HepG2 (cell line): ENCODE data around the gene KREMEN1.

Source experiments
- ARHGAP35 ChIP-seq: sonication (generic); formaldehyde crosslinking; IDR thresholded peaks from 2 replicates; pipeline ENCODE4 v1.9.0; 2022; ENCODE audit warnings: mild to moderate bottlenecking, inconsistent platforms, moderate library complexity, missing genetic modification reagents, borderline replicate concordance
- CREB1 ChIP-seq, 2 experiments: fragments of 450-650 bp in 1 of 2; IDR thresholded peaks; 2 replicates each; pipeline ENCODE4 v1.6.1; 2016 to 2017; ENCODE audit warnings: control low read depth in 1 of 2, mild to moderate bottlenecking in 1 of 2, missing compliant biosample characterization in 1 of 2, missing genetic modification characterization in 1 of 2
- MIER2 ChIP-seq: IDR thresholded peaks from 2 replicates; pipeline ENCODE4 v1.6.1; 2016; ENCODE audit warnings: missing biosample characterization, missing genetic modification reagents
- POLR2A ChIP-seq, 2 experiments: IDR thresholded peaks; 2 replicates each; pipeline ENCODE4 v1.6.1; 2011; ENCODE audit warnings: low read depth in 2 of 2, low read length in 2 of 2, mild to moderate bottlenecking in 1 of 2, moderate library complexity in 1 of 2; ENCODE audit not compliant: insufficient read depth in 1 of 2
- ZNF180 ChIP-seq: sonication (generic); formaldehyde crosslinking; IDR thresholded peaks from 2 replicates; pipeline ENCODE4 v1.4.0; 2020; ENCODE audit warnings: low read depth, missing genetic modification reagents, borderline replicate concordance
- ZNF256 ChIP-seq: sonication (generic); formaldehyde crosslinking; conservative IDR thresholded peaks from 2 replicates; pipeline ENCODE4 v1.4.0; 2020; ENCODE audit warnings: missing genetic modification reagents
- TF ChIP-seq, protein P1 (sequence below): sonication (generic); formaldehyde crosslinking; IDR thresholded peaks from 2 replicates; pipeline ENCODE4 v1.5.0; 2020; ENCODE audit warnings: mild to moderate bottlenecking, missing genetic modification reagents, moderate library complexity
- TF ChIP-seq, protein P2 (sequence below): sonication (generic); formaldehyde crosslinking; IDR thresholded peaks from 2 replicates; pipeline ENCODE4 v1.4.0; 2020; ENCODE audit warnings: mild to moderate bottlenecking, missing genetic modification reagents

DNA sequence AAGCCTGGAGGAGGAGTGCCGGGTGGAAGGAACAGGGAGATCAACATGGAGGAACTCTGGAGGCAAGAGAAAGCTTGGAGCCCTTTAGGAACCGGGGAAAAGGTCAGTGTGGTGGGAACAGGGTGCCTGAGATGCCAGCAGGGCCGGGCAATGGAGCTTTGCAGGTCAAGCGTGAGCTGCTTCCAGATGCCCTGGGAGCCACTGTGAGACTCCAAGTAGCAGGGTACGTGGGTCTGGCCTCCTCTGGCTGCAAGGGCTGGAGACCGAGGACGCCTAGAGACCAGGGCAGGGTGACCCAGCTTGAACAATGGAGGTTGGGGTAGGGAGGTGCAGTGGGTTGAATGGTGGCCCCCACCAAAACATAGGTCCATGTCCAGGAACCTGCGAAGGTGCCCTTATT is 117.2 kb downstream of the KREMEN1 start:
- no peak for TF ChIP-seq POLR2A (IDR thresholded peaks at IDR 0.05; ENCODE audit: insufficient read depth in 1 of 2, low read depth in 2 of 2, low read length in 2 of 2)
- TF ChIP-seq ZNF256 (CRISPR knock-in tag) = no peak
- TF ChIP-seq CREB1 (IDR thresholded peaks at IDR 0.05) = no peak
- TF ChIP-seq CREB1 (CRISPR knock-in tag; IDR thresholded peaks at IDR 0.05) = no peak
- TF ChIP-seq ARHGAP35 = no peak
- TF ChIP-seq MIER2 = no peak
- no peak for TF ChIP-seq ZNF180
- TF ChIP-seq, protein P1, sequence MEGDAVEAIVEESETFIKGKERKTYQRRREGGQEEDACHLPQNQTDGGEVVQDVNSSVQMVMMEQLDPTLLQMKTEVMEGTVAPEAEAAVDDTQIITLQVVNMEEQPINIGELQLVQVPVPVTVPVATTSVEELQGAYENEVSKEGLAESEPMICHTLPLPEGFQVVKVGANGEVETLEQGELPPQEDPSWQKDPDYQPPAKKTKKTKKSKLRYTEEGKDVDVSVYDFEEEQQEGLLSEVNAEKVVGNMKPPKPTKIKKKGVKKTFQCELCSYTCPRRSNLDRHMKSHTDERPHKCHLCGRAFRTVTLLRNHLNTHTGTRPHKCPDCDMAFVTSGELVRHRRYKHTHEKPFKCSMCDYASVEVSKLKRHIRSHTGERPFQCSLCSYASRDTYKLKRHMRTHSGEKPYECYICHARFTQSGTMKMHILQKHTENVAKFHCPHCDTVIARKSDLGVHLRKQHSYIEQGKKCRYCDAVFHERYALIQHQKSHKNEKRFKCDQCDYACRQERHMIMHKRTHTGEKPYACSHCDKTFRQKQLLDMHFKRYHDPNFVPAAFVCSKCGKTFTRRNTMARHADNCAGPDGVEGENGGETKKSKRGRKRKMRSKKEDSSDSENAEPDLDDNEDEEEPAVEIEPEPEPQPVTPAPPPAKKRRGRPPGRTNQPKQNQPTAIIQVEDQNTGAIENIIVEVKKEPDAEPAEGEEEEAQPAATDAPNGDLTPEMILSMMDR (CRISPR knock-in tag) = no peak
- TF ChIP-seq, protein P2, sequence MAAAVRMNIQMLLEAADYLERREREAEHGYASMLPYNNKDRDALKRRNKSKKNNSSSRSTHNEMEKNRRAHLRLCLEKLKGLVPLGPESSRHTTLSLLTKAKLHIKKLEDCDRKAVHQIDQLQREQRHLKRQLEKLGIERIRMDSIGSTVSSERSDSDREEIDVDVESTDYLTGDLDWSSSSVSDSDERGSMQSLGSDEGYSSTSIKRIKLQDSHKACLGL (CRISPR knock-in tag) = no peak
